HG03196 (cell line): ENCODE data around the gene LRRC8C.

Experiments
- ATAC-seq: cut with Tn5 transposase; IDR thresholded peaks from one replicate; pipeline ENCODE4 v1.9.1; 2021; ENCODE audit not compliant: unreplicated experiment

Gene LRRC8C

DNA sequence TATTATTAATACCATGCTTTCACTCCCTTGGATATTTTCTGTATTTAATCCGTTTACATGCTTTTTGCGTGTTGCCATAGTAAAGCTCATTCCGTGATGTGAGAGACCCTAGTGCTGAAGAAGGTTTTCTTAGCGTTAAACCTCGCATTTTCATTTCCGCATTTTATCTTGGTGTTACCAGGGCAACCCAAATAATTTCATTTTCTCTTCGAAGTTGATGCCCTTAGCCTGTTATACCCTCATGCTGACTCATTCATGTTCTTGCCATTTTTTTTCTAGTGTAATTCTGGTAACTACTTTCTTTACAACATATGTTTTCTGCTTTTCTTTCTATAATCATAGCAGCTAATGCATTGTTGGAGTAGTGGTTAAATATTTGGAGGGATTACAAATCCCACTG lies 37.2 kb downstream of the LRRC8C start:
- ATAC-seq, result peak; percentile 98

GRCh38 chr1:89670711-89671110 lies 37.8 kb downstream of the LRRC8C start:
- no peak for ATAC-seq

DNA sequence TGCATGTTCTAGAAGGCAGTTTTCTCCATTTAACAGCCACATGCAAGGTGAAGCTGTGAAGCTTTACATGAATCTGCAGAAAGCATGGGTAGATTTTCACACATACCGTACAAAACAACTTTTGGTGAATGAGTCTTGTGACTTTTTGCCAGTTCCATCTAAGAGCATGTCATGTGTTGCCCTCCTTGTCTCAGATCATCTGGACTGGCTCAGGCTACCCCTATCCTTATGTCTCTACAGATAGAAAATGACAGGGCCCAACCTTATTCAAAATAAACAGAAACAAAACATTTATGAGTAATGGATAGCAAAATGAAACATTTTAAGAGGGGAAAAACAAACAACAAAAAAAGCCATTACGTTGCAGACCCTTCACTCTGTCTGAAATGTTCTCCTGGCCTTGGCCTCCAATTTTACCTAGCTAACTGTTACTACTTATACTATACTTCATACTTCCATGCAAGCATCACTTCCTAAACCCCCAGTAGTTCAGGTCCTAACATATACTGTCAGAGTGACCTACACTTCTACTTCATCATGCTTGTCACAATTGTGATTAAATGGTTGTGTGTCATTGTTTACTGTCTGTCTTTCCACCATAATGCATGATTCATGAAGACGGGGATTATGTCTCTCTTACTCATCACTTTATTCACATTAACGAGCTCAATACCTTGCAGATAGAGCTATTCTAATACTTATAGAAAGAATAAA lies 39.0 kb downstream of the LRRC8C start:
- no peak for ATAC-seq

DNA sequence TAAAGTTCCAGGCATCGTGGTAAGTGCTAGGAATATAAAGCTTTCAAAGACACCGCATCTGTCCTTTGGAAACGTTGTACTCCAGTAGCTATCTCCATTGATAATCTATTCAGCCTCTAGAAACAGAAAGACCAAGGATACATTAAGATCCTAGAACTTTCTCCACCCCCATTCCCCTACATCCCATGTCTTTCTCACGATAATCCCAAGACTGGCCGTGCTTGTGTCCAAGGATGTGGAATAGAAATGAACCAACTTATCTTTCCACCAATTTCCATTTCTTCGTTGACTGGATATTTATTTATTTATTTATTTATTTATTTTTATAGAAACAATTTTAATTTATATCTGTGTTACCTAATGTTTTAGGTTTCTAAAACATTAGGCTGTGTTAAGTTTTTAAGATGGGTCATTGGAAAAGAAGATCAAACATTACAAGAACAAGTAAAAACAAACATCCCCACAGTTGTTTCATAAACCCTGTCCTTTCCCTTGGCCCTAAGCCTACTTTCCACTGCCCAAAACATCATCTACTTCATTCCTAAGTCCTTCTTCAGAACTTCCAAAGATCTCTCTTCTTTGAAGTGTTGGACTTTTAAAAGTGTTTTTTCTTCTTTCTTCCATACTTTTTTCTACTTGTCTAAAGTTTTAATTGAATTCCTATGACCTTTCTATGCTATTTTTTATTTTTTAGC lies 39.7 kb downstream of the LRRC8C start:
- ATAC-seq, result no peak

- ATAC-seq, result no peak
Measured at GRCh38 chr1:89673251-89673650, 40.3 kb downstream of the LRRC8C start.

- ATAC-seq, result no peak
Measured at GRCh38 chr1:89675677-89676076, 42.8 kb downstream of the LRRC8C start.

DNA sequence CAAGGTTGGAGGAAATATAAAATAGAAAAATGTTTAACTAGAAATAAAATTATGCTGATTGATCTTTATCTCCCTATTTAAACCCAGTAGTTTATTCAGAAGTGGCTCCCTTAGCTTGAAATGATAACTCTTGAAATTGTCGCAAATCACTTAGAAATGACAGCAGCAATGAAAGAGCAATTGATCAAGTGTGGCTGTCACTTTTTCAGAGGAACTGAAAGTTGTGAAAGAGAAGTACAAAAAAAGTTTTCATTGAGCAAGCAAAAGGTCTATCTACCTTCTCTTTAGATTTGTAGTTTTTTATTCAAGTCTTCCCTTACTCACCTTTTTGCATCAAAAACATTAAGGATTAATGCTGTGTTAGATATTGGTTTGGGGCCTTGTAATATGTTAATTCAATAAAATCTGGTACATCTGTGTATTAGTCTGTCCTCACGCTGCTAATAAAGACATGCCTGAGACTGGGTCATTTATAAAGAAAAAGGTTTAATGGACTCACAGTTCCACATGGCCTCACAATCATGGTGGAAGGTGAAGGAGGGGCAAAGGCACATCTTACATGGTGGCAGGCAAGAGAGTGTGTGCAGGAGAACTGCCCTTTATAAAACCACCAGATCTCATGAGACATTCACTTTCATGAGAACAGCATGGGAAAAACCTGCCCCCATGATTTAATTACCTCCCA lies 48.3 kb downstream of the LRRC8C start:
- no peak for ATAC-seq

- no peak for ATAC-seq
Measured at GRCh38 chr1:89682611-89683010, 49.7 kb downstream of the LRRC8C start.

GRCh38 chr1:89685461-89685860 lies 52.5 kb downstream of the LRRC8C start:
- no peak for ATAC-seq

DNA sequence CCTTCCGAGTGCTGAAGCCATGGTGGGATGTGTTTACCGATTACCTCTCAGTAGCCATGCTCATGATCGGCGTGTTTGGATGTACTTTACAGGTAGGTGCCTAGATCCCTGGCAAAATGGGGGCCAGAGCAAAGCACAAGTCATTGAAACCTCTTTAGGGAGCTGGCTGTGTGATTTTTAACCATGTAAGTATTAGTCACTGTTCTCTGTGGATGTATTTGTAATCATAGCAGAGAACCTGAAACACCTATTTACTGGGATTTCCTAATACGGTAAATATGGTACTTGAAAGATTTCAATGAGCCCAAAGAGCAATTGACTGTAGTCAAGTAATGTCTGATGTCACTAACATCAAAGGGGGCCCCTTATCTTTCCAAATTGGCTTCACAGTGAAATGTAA lies 53.6 kb downstream of the LRRC8C start:
- ATAC-seq, result no peak

DNA sequence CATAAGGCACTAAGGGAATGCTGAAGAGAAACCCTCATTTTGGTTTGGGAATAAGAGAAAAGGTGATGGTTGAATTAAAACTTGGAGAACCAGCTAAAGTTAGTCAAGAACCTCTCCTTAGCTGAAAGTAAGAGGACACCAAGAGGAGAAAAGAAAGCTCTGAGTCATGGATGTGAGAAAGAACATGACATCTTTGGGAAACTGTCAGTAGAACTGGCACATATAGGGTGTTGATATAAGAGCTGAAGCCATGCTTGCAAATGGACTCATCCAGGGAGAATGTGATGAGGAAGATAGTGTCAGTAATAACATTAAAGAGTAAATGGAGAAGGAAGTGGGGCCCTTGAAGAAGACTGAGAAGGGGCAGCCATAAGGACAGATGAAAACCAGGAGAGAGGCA lies 54.3 kb downstream of the LRRC8C start:
- ATAC-seq, result no peak

GRCh38 chr1:89688607-89689006 lies 55.7 kb downstream of the LRRC8C start:
- ATAC-seq, result no peak

- no peak for ATAC-seq
Measured at GRCh38 chr1:89689234-89689633, 56.3 kb downstream of the LRRC8C start.

DNA sequence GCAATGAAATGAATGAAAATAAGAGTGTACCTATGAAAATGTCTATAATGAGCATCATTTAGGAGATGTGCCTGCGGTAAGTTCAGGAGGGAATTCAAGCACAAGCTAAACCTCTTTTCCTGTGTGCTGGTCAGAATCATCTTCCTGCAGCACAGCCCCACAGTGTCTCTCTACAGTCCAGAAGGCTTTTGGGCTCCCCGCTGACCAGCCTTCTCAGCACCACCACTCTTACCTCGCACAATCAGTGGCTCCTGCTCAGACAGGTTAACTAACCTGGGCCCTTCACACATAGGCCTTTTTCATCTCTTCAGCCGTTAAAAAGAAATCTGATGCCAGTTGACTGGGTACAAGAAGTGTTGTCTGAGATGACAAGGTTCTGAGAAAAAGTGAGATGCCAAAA lies 57.7 kb downstream of the LRRC8C start:
- no peak for ATAC-seq

GRCh38 chr1:89692601-89693521 lies 59.9 kb downstream of the LRRC8C start:
- peak; percentile 60 for ATAC-seq

- no peak for ATAC-seq
Measured at GRCh38 chr1:89695847-89696246, 62.9 kb downstream of the LRRC8C start.

DNA sequence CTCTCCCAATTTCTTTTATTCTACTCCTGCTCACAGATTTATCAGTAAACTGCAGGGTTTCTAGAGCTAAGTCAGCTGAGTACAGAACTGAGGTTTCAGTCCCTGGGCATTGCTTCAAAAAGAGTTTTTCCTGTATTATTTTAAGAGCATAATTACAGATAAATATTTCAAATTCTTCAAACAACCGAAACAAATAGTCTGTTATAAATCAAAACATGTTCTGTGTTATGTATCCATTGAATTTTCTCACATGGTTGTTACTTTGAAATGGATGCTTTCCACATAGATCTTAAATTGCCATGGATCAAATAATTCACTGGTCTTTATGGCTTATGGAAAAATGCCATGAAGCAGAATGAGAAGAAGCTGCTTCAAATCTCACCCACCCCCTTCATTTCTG lies 64.5 kb downstream of the LRRC8C start:
- no peak for ATAC-seq

DNA sequence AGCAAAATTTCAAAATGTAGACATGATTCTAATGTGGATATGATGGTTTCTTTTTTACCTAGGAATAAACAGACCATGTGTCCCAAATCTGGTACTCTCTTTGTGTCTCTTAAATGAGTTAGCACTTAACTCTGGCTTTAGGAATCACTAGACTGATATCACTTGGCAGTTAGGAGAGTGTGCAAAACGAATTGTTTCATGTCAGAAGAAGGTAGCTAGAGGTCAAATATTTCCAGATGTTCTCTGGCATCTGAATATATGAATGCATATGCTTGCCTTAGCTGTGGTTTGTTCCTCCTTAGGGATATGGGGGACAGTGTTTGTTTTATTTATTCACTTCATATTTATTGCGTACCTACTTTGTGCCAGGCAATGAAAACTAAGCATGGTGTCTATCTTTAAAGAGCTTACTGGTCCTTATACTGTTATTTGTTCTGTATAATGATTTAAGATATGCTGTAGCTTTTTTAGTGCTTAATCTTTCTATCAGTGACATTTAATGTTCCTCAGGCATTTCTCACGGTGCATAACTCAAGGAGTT lies 65.2 kb downstream of the LRRC8C start:
- ATAC-seq, result no peak

- ATAC-seq, result no peak
Measured at GRCh38 chr1:89698624-89699023, 65.7 kb downstream of the LRRC8C start.

DNA sequence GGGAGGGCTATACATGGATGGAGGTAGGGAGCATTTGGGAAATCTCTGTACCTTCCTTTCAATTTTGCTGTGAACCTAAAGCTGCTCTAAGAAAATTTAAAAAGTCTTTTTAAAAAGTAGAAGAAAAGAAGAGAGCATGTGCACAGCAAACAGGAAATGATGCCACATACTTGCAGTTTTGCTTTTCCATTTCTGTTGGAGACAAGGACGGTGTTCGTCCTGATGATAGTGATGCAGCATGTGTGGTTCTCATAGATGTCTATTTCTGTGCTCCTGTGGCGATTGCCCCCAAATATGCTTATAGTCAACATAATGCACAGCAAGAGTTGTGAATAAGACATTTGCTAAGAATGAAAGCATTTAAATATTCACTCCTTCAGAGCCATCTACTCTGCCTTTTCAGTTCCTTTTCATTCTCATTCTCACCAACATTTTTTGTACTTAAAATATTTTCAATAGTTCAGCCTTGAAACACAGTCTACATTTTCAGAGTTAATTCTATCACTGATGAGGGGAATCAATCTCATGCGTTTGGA lies 66.6 kb downstream of the LRRC8C start:
- ATAC-seq, result no peak
